Hematopoietic multipotent progenitor cell treated with erythropoietin and hydrocortisone succinate and interleukin-3 and kit ligand, for 8 days (in vitro differentiated cells): Measurements from ENCODE around the gene SNX14.

Source experiments
- DNase-seq: peaks from one replicate; pipeline ENCODE4 v3.0.0-alpha.2; 2015

Gene SNX14

GRCh38 chr6:85463621-85464259 is 129.9 kb downstream of the SNX14 start:
- no peak for DNase-seq

- DNase-seq: no peak
Observed at GRCh38 chr6:85462673-85463072, 131.0 kb downstream of the SNX14 start.

GRCh38 chr6:85461798-85462170 is 131.9 kb downstream of the SNX14 start:
- no peak for DNase-seq

- no peak for DNase-seq
Observed at GRCh38 chr6:85460921-85461797, 132.5 kb downstream of the SNX14 start.

- DNase-seq: no peak
Observed at GRCh38 chr6:85460154-85460920, 133.3 kb downstream of the SNX14 start.

- no peak for DNase-seq
Observed at GRCh38 chr6:85459224-85459901, 134.3 kb downstream of the SNX14 start.

- no peak for DNase-seq
Observed at GRCh38 chr6:85458782-85459181, 134.9 kb downstream of the SNX14 start.

GRCh38 chr6:85458184-85458583 is 135.5 kb downstream of the SNX14 start:
- no peak for DNase-seq

- no peak for DNase-seq
Observed at GRCh38 chr6:85456782-85457181, 136.9 kb downstream of the SNX14 start.
